H1 (cell line): ENCODE results near the gene MT2A. TPM values are rescaled to one million over a fixed set of nuclear protein-coding genes. Genes with fewer than 3 reads are reported as not detected.

Experiments used
- CTCF ChIA-PET: fragments of 300-600 bp; sonication (Branson Sonifier 250); formaldehyde crosslinking; loops from one replicate; lab custom pipeline; 2021; ENCODE audit not compliant: partially characterized antibody; lab: Charles Lee
- POLR2A ChIA-PET: fragments of 300-600 bp; sonication (Branson Sonifier 250); formaldehyde crosslinking; loops from one replicate; lab custom pipeline; 2021; ENCODE audit warnings: inconsistent platforms; ENCODE audit not compliant: partially characterized antibody; lab: Charles Lee
- DNase-seq, 2 experiments: peaks; one replicate each; pipeline versions ENCODE4 v3.0.0 to v3.0.0-alpha.2; 2010 to 2022; ENCODE audit warnings: low spot score in 2 of 2, low read depth in 1 of 2, mixed read lengths in 1 of 2
- FAIRE-seq: peaks from 2 replicates; lab custom pipeline; 2011; peaks lifted over from hg19 to GRCh38; lab: Jason Lieb, UNC
- H2AFZ ChIP-seq: 2 replicates; pipeline ENCODE4 v1.8.1; 2012; ENCODE audit warnings: low read length, inconsistent platforms
- H2AK5ac ChIP-seq: 2 replicates; pipeline ENCODE4 v1.6.1; 2013; ENCODE audit warnings: low read depth, low read length
- H2BK120ac ChIP-seq: replicated peaks from 2 replicates; pipeline ENCODE3; 2013; ENCODE audit warnings: low read depth, low read length, inconsistent platforms
- H2BK12ac ChIP-seq: 2 replicates; pipeline ENCODE4 v1.6.1; 2013; ENCODE audit warnings: low read depth, low read length
- H2BK15ac ChIP-seq: 2 replicates; pipeline ENCODE4 v1.6.1; 2013; ENCODE audit warnings: low read length
- H2BK20ac ChIP-seq: 2 replicates; pipeline ENCODE4 v1.6.1; 2013; ENCODE audit warnings: low read length
- H2BK5ac ChIP-seq: 2 replicates; pipeline ENCODE4 v1.6.1; 2013; ENCODE audit warnings: low read depth, low read length
- H3K14ac ChIP-seq: 2 replicates; pipeline ENCODE4 v1.6.1; 2013; ENCODE audit warnings: inconsistent platforms; ENCODE audit not compliant: insufficient read length
- H3K18ac ChIP-seq: 2 replicates; pipeline ENCODE4 v1.6.1; 2013; ENCODE audit warnings: low read length; ENCODE audit errors: extremely low read depth
- H3K23ac ChIP-seq: 2 replicates; pipeline ENCODE4 v1.6.1; 2013; ENCODE audit warnings: inconsistent platforms; ENCODE audit not compliant: insufficient read length
- H3K23me2 ChIP-seq: 2 replicates; pipeline ENCODE4 v1.6.1; 2013; ENCODE audit warnings: low read depth, low read length
- H3K27ac ChIP-seq: 2 replicates; pipeline ENCODE4 v1.6.1; 2011; ENCODE audit warnings: low read depth, low read length, inconsistent platforms
- H3K27me3 ChIP-seq, 4 experiments: replicated peaks in 1 of 4; 1 replicate in 1 of 4; 2 replicates in 3 of 4; pipeline versions ENCODE4 v1.6.1 to v1.8.1; 2011 to 2013; ENCODE audit warnings: low read length in 3 of 4, mild to moderate bottlenecking in 3 of 4, inconsistent platforms in 2 of 4, mixed read lengths in 2 of 4, moderate library complexity in 1 of 4; ENCODE audit not compliant: control insufficient read depth in 3 of 4, insufficient read depth in 3 of 4; ENCODE audit errors: extremely low read depth in 1 of 4
- H3K36me3 ChIP-seq, 4 experiments: 2 replicates each; pipeline versions ENCODE4 v1.6.1 to v1.8.1; 2011 to 2013; ENCODE audit warnings: mild to moderate bottlenecking in 4 of 4, low read length in 3 of 4, moderate library complexity in 2 of 4, control low read depth in 1 of 4, inconsistent platforms in 1 of 4; ENCODE audit not compliant: insufficient read depth in 4 of 4, control insufficient read depth in 2 of 4
- H3K4ac ChIP-seq: replicated peaks from 2 replicates; pipeline ENCODE3; 2013; ENCODE audit warnings: low read length, low read depth, mixed read lengths, inconsistent platforms; ENCODE audit not compliant: insufficient read length
- H3K4me1 ChIP-seq, 4 experiments: replicated peaks in 1 of 4; 1 replicate in 1 of 4; 2 replicates in 3 of 4; pipeline versions ENCODE4 v1.6.1 to v1.8.1; 2011 to 2013; ENCODE audit warnings: low read length in 3 of 4, inconsistent platforms in 2 of 4, mixed read lengths in 1 of 4; ENCODE audit not compliant: insufficient read depth in 4 of 4, control insufficient read depth in 3 of 4
- H3K4me2 ChIP-seq, 2 experiments: 2 replicates each; pipeline versions ENCODE4 v1.6.1 to v1.8.1; 2011 to 2013; ENCODE audit warnings: low read depth in 2 of 2, low read length in 2 of 2, control low read depth in 1 of 2, inconsistent platforms in 1 of 2, mild to moderate bottlenecking in 1 of 2; ENCODE audit not compliant: insufficient read depth in 1 of 2
- H3K4me3 ChIP-seq, 4 experiments: fragments of 200-600, 300-600 bp in 1 of 4; sonication (generic), shearing (Covaris generic), sonication (Bioruptor Twin) in 1 of 4; 2 replicates each; pipeline versions ENCODE4 v1.5.1 to v1.8.1; 2011 to 2016; ENCODE audit warnings: low read length in 4 of 4, low read depth in 3 of 4, control low read depth in 2 of 4, inconsistent platforms in 2 of 4, mild to moderate bottlenecking in 2 of 4, mixed read lengths in 1 of 4, moderate library complexity in 1 of 4; ENCODE audit not compliant: insufficient read depth in 2 of 4; ENCODE audit errors: extremely low read depth in 1 of 4
- H3K56ac ChIP-seq: replicated peaks from 2 replicates; pipeline ENCODE3; 2013; ENCODE audit warnings: low read depth, mild to moderate bottlenecking, mixed read lengths, low read length, inconsistent platforms; ENCODE audit not compliant: insufficient read length
- H3K79me1 ChIP-seq: 2 replicates; pipeline ENCODE4 v1.6.1; 2013; ENCODE audit warnings: low read depth, low read length, control low read depth
- H3K79me2 ChIP-seq, 2 experiments: 2 replicates each; pipeline versions ENCODE4 v1.6.1 to v1.8.1; 2012 to 2013; ENCODE audit warnings: low read length in 2 of 2, mild to moderate bottlenecking in 2 of 2, inconsistent platforms in 1 of 2; ENCODE audit not compliant: insufficient read depth in 2 of 2, control insufficient read depth in 1 of 2
- H3K9ac ChIP-seq, 4 experiments: replicated peaks in 1 of 4; 1 replicate in 1 of 4; 2 replicates in 3 of 4; pipeline versions ENCODE4 v1.6.1 to v1.8.1; 2011 to 2013; ENCODE audit warnings: low read depth in 3 of 4, low read length in 3 of 4, control low read depth in 2 of 4, mild to moderate bottlenecking in 2 of 4, moderate library complexity in 2 of 4, inconsistent platforms in 1 of 4; ENCODE audit errors: extremely low read depth in 1 of 4
- H3K9me3 ChIP-seq, 2 experiments: 2 replicates each; pipeline versions ENCODE4 v1.6.1 to v1.8.1; 2012 to 2013; ENCODE audit warnings: mild to moderate bottlenecking in 2 of 2, moderate library complexity in 2 of 2, control low read depth in 1 of 2, inconsistent platforms in 1 of 2, low read depth in 1 of 2, low read length in 1 of 2, mixed read lengths in 1 of 2; ENCODE audit not compliant: insufficient read depth in 2 of 2
- H4K20me1 ChIP-seq, 2 experiments: replicated peaks in 1 of 2; 2 replicates each; pipeline versions ENCODE3 to v1.8.1; 2011 to 2013; ENCODE audit warnings: inconsistent platforms in 2 of 2, low read length in 2 of 2, mild to moderate bottlenecking in 1 of 2; ENCODE audit not compliant: insufficient read depth in 2 of 2, control insufficient read depth in 1 of 2
- H4K5ac ChIP-seq: 2 replicates; pipeline ENCODE4 v1.6.1; 2013; ENCODE audit warnings: low read length, low read depth, mixed read lengths, inconsistent platforms; ENCODE audit not compliant: insufficient read length
- H4K8ac ChIP-seq: 2 replicates; pipeline ENCODE4 v1.8.0; 2013; ENCODE audit warnings: mild to moderate bottlenecking, moderate library complexity, low read length, inconsistent platforms; ENCODE audit not compliant: insufficient read depth; ENCODE audit errors: extremely low read depth
- H4K91ac ChIP-seq: replicated peaks from 2 replicates; pipeline ENCODE3; 2013; ENCODE audit warnings: low read length, mixed read lengths, inconsistent platforms; ENCODE audit not compliant: insufficient read length
- BRCA1 ChIP-seq: IDR thresholded peaks from 2 replicates; pipeline ENCODE4 v1.6.1; 2012; ENCODE audit warnings: low read depth, low read length, improper control_type of control experiment
- CHD1 ChIP-seq: IDR thresholded peaks from 2 replicates; pipeline ENCODE4 v1.6.1; 2012; ENCODE audit warnings: low read depth, low read length, improper control_type of control experiment
- CREB1 ChIP-seq: IDR thresholded peaks from 2 replicates; pipeline ENCODE4 v1.6.1; 2012; ENCODE audit warnings: inconsistent platforms
- E2F6 ChIP-seq: IDR thresholded peaks from 2 replicates; pipeline ENCODE4 v1.6.1; 2012; ENCODE audit warnings: inconsistent platforms
- EZH2 ChIP-seq: fragments of 200-600 bp; sonication (generic); IDR thresholded peaks from 2 replicates; pipeline ENCODE4 v1.7.1; 2012; ENCODE audit warnings: low read depth, mild to moderate bottlenecking, moderate library complexity, low read length, inconsistent platforms; ENCODE audit not compliant: severe bottlenecking
- HDAC6 ChIP-seq: IDR thresholded peaks from one replicate; pipeline ENCODE4 v1.7.1; 2012; ENCODE audit warnings: low read depth, mild to moderate bottlenecking, inconsistent platforms, low read length, moderate library complexity
- MAFK ChIP-seq: IDR thresholded peaks from 2 replicates; pipeline ENCODE4 v1.6.1; 2012; ENCODE audit warnings: low read depth, mild to moderate bottlenecking, improper control_type of control experiment, low read length
- POLR2AphosphoS5 ChIP-seq: IDR thresholded peaks from 2 replicates; pipeline ENCODE4 v1.6.1; 2011; ENCODE audit warnings: low read depth, low read length
- SAP30 ChIP-seq: fragments of 300-600 bp; sonication (generic); IDR thresholded peaks from 2 replicates; pipeline ENCODE4 v1.7.1; 2012; ENCODE audit warnings: low read length, moderate library complexity, mild to moderate bottlenecking, inconsistent platforms; ENCODE audit not compliant: insufficient read depth, insufficient replicate concordance
- SIRT6 ChIP-seq: IDR thresholded peaks from one replicate; pipeline ENCODE4 v1.7.1; 2012; ENCODE audit warnings: low read length, inconsistent platforms
- SRF ChIP-seq: IDR thresholded peaks from 2 replicates; pipeline ENCODE4 v1.6.1; 2011; ENCODE audit warnings: mild to moderate bottlenecking, low read depth, low read length, moderate library complexity
- WGBS, 2 experiments: shearing (Covaris generic) in 1 of 2; methylation state at CpG; one replicate each; pipeline versions ENCODE4 v1.1.6 to v1.1.7; 2013 to 2015; ENCODE audit warnings: low lambda C conversion rate in 2 of 2, mixed read lengths in 2 of 2, inconsistent platforms in 1 of 2, low coverage in 1 of 2, missing lambda C conversion rate in 1 of 2; ENCODE audit not compliant: insufficient replicate concordance in 2 of 2, insufficient coverage in 1 of 2, insufficient read length in 1 of 2; ENCODE audit errors: extremely low coverage in 1 of 2, missing lambda C conversion rate in 1 of 2; 5-methylcytosine and 5-hydroxymethylcytosine counted together
- polyA plus RNA-seq, 7 experiments: library from polyadenylated mRNA; depleted of rRNA in 3 of 7; stranded (reverse) in 5 of 7; unstranded in 2 of 7; fragments of >200 nt in 5 of 7; fragments of 200-250 nt in 2 of 7; gene quantifications; 1 replicate in 5 of 7; 2 replicates in 1 of 7; 4 replicates in 1 of 7; pipeline versions ENCODE4 v1.2.1 to v1.2.3, GENCODE V29; 2011 to 2013; ENCODE audit warnings: missing spikeins in 2 of 7, mixed read lengths in 2 of 7
- total RNA-seq: library from RNA; stranded (reverse); fragmentation: NEBNext Ultra II Directional; extraction: Animal tissue kit (Norgen Biotek cat#: 25700); gene quantifications from 2 replicates; pipeline ENCODE4 v1.2.1, GENCODE V29; 2021

MT2A gene
- total and polyA plus RNA-seq, 2 of the 8 experiments (the other 6 are each of a cell fraction or from before 2014, with no cell fraction given), result 9.5 to 30.1 TPM

- peak within 1 kb of the TSS; percentile 7 to 56 (median 27); a peak in 6 of 8 replicates for H3K4me3 ChIP-seq
- peaks cover 9 to 34% of the 10 kb centered on the region in 2 experiments for H4K20me1 ChIP-seq
- peaks cover 3 to 19% (median 8%) of the 10 kb centered on the region in 4 experiments for H3K4me1 ChIP-seq
- DNase-seq (peak in 1 of 2 experiments; percentile 81), FAIRE-seq (no peak)
- no peak within 1 kb of the TSS for H4K5ac ChIP-seq
- H3K79me2 ChIP-seq, result no peaks in the 10 kb centered on the region
- ChIA-PET POLR2A (interaction anchor here (0.6 to 6.3 kb wide), 6 partner anchors 12 to 47 kb away, joined by 3 to 32 read pairs (median 4); partner anchors contain the start of genes MT1E, MT1F and MT1G), CTCF (interaction anchor here (1.1 to 3.6 kb wide), 7 partner anchors 9 to 61 kb away, joined by 3 to 14 read pairs (median 5); partner anchors contain the start of genes MT1E and MT1H)
- peak within 1 kb of the TSS; percentile 78; the same call in 1 of the 2 replicates for H2BK12ac ChIP-seq
- WGBS, 2 experiments, result 6% methylated on average over 66 of the region's 68 CpGs; no CpG with 5 or more reads in 1 of the 2 experiments
- no peak within 1 kb of the TSS for H3K23ac ChIP-seq
- H3K4me2 ChIP-seq, result peak within 1 kb of the TSS; percentile 73 to 85
- H3K36me3 ChIP-seq, result no peaks in the 10 kb centered on the region; a peak in 1 of 8 replicates
- no peak within 1 kb of the TSS for H3K4ac ChIP-seq
- H2AK5ac ChIP-seq, result no peak within 1 kb of the TSS
- H3K18ac ChIP-seq, result peak within 1 kb of the TSS; percentile 73; the same call in 1 of the 2 replicates
- H4K8ac ChIP-seq, result no peak within 1 kb of the TSS
- H3K27me3 ChIP-seq, result peaks cover 90 to 100% (median 99%) of the 10 kb centered on the region in 4 experiments
- H2BK15ac ChIP-seq, result peak within 1 kb of the TSS; percentile 96; the same call in 1 of the 2 replicates
- H4K91ac ChIP-seq, result peak within 1 kb of the TSS; percentile 6
- H3K14ac ChIP-seq, result no peak within 1 kb of the TSS
- no peak within 1 kb of the TSS for H3K56ac ChIP-seq
- 0 out of 2 replicates have a peak within 1 kb of the TSS, but pooled peaks have one; percentile 18 for H2BK5ac ChIP-seq
- no peak within 1 kb of the TSS for H3K27ac ChIP-seq
- peak within 1 kb of the TSS; percentile 83; the same call in 1 of the 2 replicates for H2AFZ ChIP-seq
- peaks cover 7% of the 10 kb centered on the region for H3K23me2 ChIP-seq
- no peaks in the 10 kb centered on the region for H3K79me1 ChIP-seq
- no peaks in the 10 kb centered on the region for H3K9me3 ChIP-seq
- no peak within 1 kb of the TSS for H3K9ac ChIP-seq
- no peak within 1 kb of the TSS for H2BK120ac ChIP-seq
- no peak within 1 kb of the TSS for H2BK20ac ChIP-seq
- no peak for TF ChIP-seq HDAC6
- TF ChIP-seq POLR2AphosphoS5, result no peak
- TF ChIP-seq E2F6, result peak; percentile 55
- TF ChIP-seq EZH2, result peak; percentile 100
- TF ChIP-seq SAP30, result no peak
- no peak for TF ChIP-seq CREB1
- no peak for TF ChIP-seq BRCA1
- no peak for TF ChIP-seq SRF
- no peak for TF ChIP-seq MAFK
- no peak for TF ChIP-seq SIRT6
- TF ChIP-seq CHD1, result no peak
These were observed 29.7 kb downstream of the MT2A start, which contains the start of gene MT1A for GRCh38 chr16:56637814-56638750. MT1A (plus strand) TSS chr16:56638666; CDS start chr16:56638739, 73 bp downstream.
